GM12891 (cell line): ENCODE measurements around the gene PIK3R3.

Source experiments
- POLR2A ChIP-seq: IDR thresholded peaks from 2 replicates; pipeline ENCODE4 v1.6.1; 2011; ENCODE audit warnings: low read depth, low read length, control low read depth
- POLR2AphosphoS5 ChIP-seq: IDR thresholded peaks from 2 replicates; pipeline ENCODE4 v1.6.1; 2011; ENCODE audit warnings: low read depth, low read length, control low read depth
- POU2F2 ChIP-seq: IDR thresholded peaks from 2 replicates; pipeline ENCODE4 v1.6.1; 2011; ENCODE audit warnings: low read depth, mild to moderate bottlenecking, control low read depth, low read length, moderate library complexity
- SPI1 ChIP-seq: IDR thresholded peaks from 2 replicates; pipeline ENCODE4 v1.6.1; 2011; ENCODE audit warnings: low read depth, low read length, control low read depth

DNA sequence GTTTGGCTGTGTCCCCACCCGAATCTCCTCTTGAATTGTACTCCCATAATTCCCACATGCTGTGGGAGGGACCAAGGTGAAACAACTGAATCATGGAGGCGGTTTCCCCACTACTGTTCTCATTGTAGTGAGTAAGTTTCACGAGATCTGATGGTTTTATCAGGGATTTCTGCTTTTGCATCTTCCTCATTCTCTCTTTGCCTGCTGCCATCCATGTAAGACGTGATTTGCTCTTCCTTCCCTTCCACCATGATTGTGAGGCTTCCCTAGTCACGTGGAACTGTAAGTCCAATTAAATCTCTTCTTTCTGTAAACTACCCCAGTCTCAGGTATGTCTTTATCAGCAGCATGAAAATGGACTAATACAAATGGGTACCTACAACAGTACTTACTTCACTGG is 73.5 kb downstream of the PIK3R3 start:
- TF ChIP-seq POLR2AphosphoS5 (no peak), POLR2A (no peak), POU2F2 (no peak), SPI1 (no peak)
